ENCODE results near the gene BRMS1.

DNA sequence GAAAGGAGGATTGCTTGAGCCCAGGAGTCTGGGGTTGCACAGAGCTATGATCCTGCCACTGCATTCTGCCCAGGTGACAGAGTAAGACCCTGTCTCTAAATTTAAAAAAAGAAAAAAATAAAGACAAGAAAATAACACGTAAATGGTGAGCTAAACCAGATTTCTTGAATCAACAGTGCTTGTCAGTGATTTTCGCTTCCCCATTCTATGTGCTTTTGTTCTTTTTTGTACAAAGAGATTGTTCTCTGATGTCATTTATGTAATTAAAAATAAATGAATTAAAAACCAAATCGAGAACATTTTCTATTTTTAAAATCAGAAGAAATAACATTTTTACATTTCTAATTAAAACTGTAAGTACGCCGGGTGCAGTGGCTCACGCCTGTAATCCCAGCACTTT is 46.4 kb upstream of the BRMS1 start:
- TF ChIP-seq CTCF (IDR thresholded peaks at IDR 0.05) (no peak), EZH2 (IDR thresholded peaks at IDR 0.05) (no peak)
